BLaER1 treated with 17β-estradiol and CSF1 and Interleukin-3, amounts not matched to agents 10 nM and 100 nM (cell line): ENCODE results near the gene FTO.
"Not testable (repeated sequence)": the region's sequence is repeated elsewhere in the genome, so short reads cannot be mapped to it uniquely, and the experiment has no call there.

Source experiments
- H3K27ac ChIP-seq, 11 experiments: shearing (Covaris generic); formaldehyde crosslinking; 2 replicates each; pipeline ENCODE4 v1.8.1; 2022
- H3K27me3 ChIP-seq, 11 experiments: shearing (Covaris generic); formaldehyde crosslinking; 2 replicates each; pipeline ENCODE4 v1.8.1; 2022
- H3K36me3 ChIP-seq, 11 experiments: shearing (Covaris generic); formaldehyde crosslinking; 2 replicates each; pipeline ENCODE4 v1.8.1; 2022
- H3K4me1 ChIP-seq, 10 experiments: shearing (Covaris generic); formaldehyde crosslinking; 2 replicates each; pipeline ENCODE4 v1.8.1; 2022
- H3K4me2 ChIP-seq, 11 experiments: shearing (Covaris generic); formaldehyde crosslinking; 2 replicates each; pipeline ENCODE4 v1.8.1; 2022
- H3K4me3 ChIP-seq, 10 experiments: shearing (Covaris generic); formaldehyde crosslinking; 2 replicates each; pipeline ENCODE4 v1.8.1; 2022
- H3K9ac ChIP-seq, 11 experiments: shearing (Covaris generic); formaldehyde crosslinking; 2 replicates each; pipeline ENCODE4 v1.8.1; 2022
- H3K9me3 ChIP-seq, 11 experiments: shearing (Covaris generic); formaldehyde crosslinking; replicated peaks in 1 of 11; 2 replicates each; pipeline ENCODE4 v1.8.1; 2022
- H4K20me1 ChIP-seq, 11 experiments: shearing (Covaris generic); formaldehyde crosslinking; 2 replicates each; pipeline ENCODE4 v1.8.1; 2022
- Cebpa-rat ChIP-seq, 11 experiments: shearing (Covaris generic); IDR thresholded peaks; 2 replicates each; pipeline ENCODE4 v1.8.1; 2022

FTO gene

GRCh38 chr16:53886482-53887378 lies 182.8 kb downstream of the FTO start:
- no peak overlapping the region for H3K4me3 ChIP-seq
- no peaks in the 10 kb centered on the region for H3K9me3 ChIP-seq
- H3K4me1 ChIP-seq = peaks cover 0 to 4% (median 0%) of the 10 kb centered on the region in 10 experiments; a peak in 2 of 20 replicates
- no peak overlapping the region for H3K4me2 ChIP-seq
- TF ChIP-seq Cebpa-rat (IDR thresholded peaks at IDR 0.05) = no peak
- H3K27me3 ChIP-seq = no peaks in the 10 kb centered on the region
- peaks cover 24 to 67% (median 43%) of the 10 kb centered on the region in 11 experiments; a peak in 21 of 22 replicates for H3K36me3 ChIP-seq
- no peak overlapping the region for H3K27ac ChIP-seq
- no peak overlapping the region for H3K9ac ChIP-seq
- H4K20me1 ChIP-seq = no peaks in the 10 kb centered on the region

DNA sequence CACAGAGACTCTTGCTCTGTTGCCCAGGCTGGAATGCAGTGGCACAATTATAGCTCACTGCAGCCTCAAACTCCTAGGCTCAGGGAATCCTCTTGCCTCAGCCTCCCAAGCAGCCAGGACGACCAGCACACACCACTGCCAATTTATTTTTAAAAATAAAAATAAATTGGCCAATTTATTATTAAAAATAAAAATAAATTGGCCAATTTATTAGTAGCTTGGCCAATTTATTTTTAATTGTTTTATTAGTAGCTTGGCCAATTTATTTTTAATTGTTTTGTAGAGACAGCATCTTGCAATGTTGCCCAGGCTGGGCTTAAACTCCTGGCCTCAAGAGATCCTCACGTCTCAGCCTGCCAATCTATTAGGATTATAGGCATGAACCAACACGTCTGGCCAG lies 184.3 kb downstream of the FTO start:
- H4K20me1 ChIP-seq = no peaks in the 10 kb centered on the region; a peak in 1 of 22 replicates
- no peaks in the 10 kb centered on the region for H3K27me3 ChIP-seq
- H3K9ac ChIP-seq = no peak overlapping the region
- H3K9me3 ChIP-seq = no peaks in the 10 kb centered on the region
- H3K4me1 ChIP-seq = peaks cover 0 to 14% (median 4%) of the 10 kb centered on the region in 10 experiments; a peak in 8 of 20 replicates
- no peak for TF ChIP-seq Cebpa-rat (IDR thresholded peaks at IDR 0.05)
- H3K4me2 ChIP-seq = no peak overlapping the region
- H3K36me3 ChIP-seq = peaks cover 20 to 53% (median 33%) of the 10 kb centered on the region in 11 experiments; a peak in 21 of 22 replicates
- H3K27ac ChIP-seq = no peak overlapping the region
- no peak overlapping the region for H3K4me3 ChIP-seq

GRCh38 chr16:53890877-53891276 lies 186.9 kb downstream of the FTO start:
- peaks cover 14 to 38% (median 20%) of the 10 kb centered on the region in 11 experiments; a peak in 19 of 22 replicates for H3K36me3 ChIP-seq
- H3K4me1 ChIP-seq = peaks cover 0 to 24% (median 2%) of the 10 kb centered on the region in 10 experiments; a peak in 6 of 20 replicates
- H3K27ac ChIP-seq, H3K9ac ChIP-seq, H3K9me3 ChIP-seq, H3K27me3 ChIP-seq, H3K4me3 ChIP-seq, H3K4me2 ChIP-seq, H4K20me1 ChIP-seq: not testable (repeated sequence)

GRCh38 chr16:53891409-53892139 lies 187.6 kb downstream of the FTO start:
- Histone ChIP-seq H3K4me1 (peaks cover 0 to 24% (median 2%) of the 10 kb centered on the region in 10 experiments; a peak in 6 of 20 replicates), H3K27me3 (no peaks in the 10 kb centered on the region), H3K4me3 (no peak overlapping the region), H4K20me1 (no peaks in the 10 kb centered on the region; a peak in 1 of 22 replicates), H3K4me2 (no peak overlapping the region), H3K27ac (no peak overlapping the region), H3K9me3 (no peaks in the 10 kb centered on the region), H3K9ac (no peak overlapping the region), H3K36me3 (peaks cover 14 to 31% (median 20%) of the 10 kb centered on the region in 11 experiments; a peak in 19 of 22 replicates)
- no peak for TF ChIP-seq Cebpa-rat (IDR thresholded peaks at IDR 0.05)

- Histone ChIP-seq H3K4me3 (no peak overlapping the region), H3K27ac (no peak overlapping the region), H3K4me2 (peak overlapping the region in 2 of 11 experiments; percentile 52 to 63; a peak in 3 of 22 replicates), H3K4me1 (peaks cover 0 to 24% (median 2%) of the 10 kb centered on the region in 10 experiments; a peak in 6 of 20 replicates), H3K9ac (no peak overlapping the region), H3K9me3 (no peaks in the 10 kb centered on the region), H4K20me1 (no peaks in the 10 kb centered on the region; a peak in 1 of 22 replicates), H3K27me3 (no peaks in the 10 kb centered on the region), H3K36me3 (peaks cover 9 to 31% (median 18%) of the 10 kb centered on the region in 11 experiments; a peak in 18 of 22 replicates)
- no peak for TF ChIP-seq Cebpa-rat (IDR thresholded peaks at IDR 0.05)
Measured at GRCh38 chr16:53892155-53892554, 188.2 kb downstream of the FTO start.

DNA sequence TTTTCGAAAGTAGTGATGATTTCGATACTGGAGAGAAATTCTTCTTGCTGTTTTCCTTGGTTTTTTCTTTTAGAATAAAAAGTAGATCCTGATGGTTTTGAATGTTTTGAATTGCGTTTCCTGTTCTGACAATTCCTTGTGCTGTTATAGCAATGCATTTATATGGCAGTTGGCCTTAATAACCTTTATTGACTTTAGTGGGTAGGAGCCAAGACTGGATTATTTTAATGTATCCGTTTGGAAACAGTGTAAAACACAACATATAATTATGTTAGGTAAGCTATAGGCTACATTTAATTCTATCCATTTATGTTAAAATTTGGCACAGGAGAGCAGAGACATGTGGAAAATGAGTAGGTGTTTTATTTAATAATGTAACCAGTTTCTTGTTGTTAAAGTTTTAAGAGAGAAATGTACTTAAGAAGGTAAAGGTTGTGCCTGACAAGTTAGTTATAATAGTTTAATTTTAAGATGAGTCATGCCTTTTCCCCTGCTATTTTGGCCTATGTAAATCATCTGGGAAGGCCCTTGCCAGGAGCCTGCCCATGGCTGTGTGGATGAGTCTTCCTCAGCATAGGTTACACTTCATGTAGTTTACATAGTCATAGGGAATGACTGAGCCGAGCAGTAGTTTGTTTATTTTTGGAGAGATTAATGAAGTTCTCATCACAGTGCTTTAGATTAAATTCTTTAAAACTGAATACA lies 189.9 kb downstream of the FTO start:
- Histone ChIP-seq H3K4me1 (peaks cover 0 to 27% (median 3%) of the 10 kb centered on the region in 10 experiments; a peak in 10 of 20 replicates), H3K27ac (no peak overlapping the region), H3K9me3 (no peaks in the 10 kb centered on the region), H3K4me3 (no peak overlapping the region), H4K20me1 (peaks cover 0 to 5% (median 0%) of the 10 kb centered on the region in 11 experiments; a peak in 1 of 22 replicates), H3K36me3 (peaks cover 5 to 24% (median 12%) of the 10 kb centered on the region in 11 experiments; a peak in 18 of 22 replicates), H3K27me3 (no peaks in the 10 kb centered on the region), H3K9ac (no peak overlapping the region), H3K4me2 (peak overlapping the region in 2 of 11 experiments; percentile 31 to 44; a peak in 4 of 22 replicates)
- TF ChIP-seq Cebpa-rat (IDR thresholded peaks at IDR 0.05) = no peak

DNA sequence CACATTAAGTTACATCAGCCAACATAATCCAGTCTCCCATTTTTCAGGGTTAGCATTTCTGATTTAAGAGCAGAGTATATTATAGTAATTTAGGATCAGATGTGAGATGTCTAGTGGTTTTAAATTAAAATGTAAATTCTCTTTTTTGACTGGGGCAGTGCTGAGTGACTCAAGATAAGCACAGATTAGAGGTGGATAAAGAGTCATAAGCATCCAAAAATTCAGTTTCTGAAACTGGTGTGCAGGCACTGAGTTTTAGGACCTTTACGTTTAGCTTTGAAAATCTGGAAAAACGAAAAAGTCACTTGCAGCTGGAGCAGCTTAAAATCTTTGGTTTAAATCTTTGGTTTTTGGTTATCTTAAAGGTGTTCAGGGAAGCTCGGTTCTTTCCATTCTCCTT lies 190.7 kb downstream of the FTO start:
- Histone ChIP-seq H3K36me3 (peaks cover 0 to 17% (median 5%) of the 10 kb centered on the region in 11 experiments; a peak in 11 of 22 replicates), H3K9ac (no peak overlapping the region), H3K4me1 (peaks cover 7 to 30% (median 10%) of the 10 kb centered on the region in 10 experiments; a peak in 18 of 20 replicates), H3K27me3 (no peaks in the 10 kb centered on the region), H3K4me3 (no peak overlapping the region), H3K27ac (no peak overlapping the region), H4K20me1 (peaks cover 0 to 5% (median 0%) of the 10 kb centered on the region in 11 experiments; a peak in 1 of 22 replicates), H3K9me3 (no peaks in the 10 kb centered on the region), H3K4me2 (no peak overlapping the region)
- TF ChIP-seq Cebpa-rat (IDR thresholded peaks at IDR 0.05) = no peak

- Histone ChIP-seq H3K4me2 (no peak overlapping the region), H3K9ac (no peak overlapping the region), H3K4me3 (no peak overlapping the region), H3K4me1 (peaks cover 8 to 31% (median 14%) of the 10 kb centered on the region in 10 experiments; a peak in 18 of 20 replicates), H3K27me3 (no peaks in the 10 kb centered on the region), H4K20me1 (peaks cover 0 to 5% (median 0%) of the 10 kb centered on the region in 11 experiments; a peak in 1 of 22 replicates), H3K27ac (no peak overlapping the region), H3K36me3 (peaks cover 0 to 16% (median 0%) of the 10 kb centered on the region in 11 experiments; a peak in 3 of 22 replicates), H3K9me3 (no peaks in the 10 kb centered on the region)
- TF ChIP-seq Cebpa-rat (IDR thresholded peaks at IDR 0.05) = no peak
Measured at GRCh38 chr16:53895433-53895832, 191.5 kb downstream of the FTO start.
